ENCODE results near the gene SVIP.

DNA sequence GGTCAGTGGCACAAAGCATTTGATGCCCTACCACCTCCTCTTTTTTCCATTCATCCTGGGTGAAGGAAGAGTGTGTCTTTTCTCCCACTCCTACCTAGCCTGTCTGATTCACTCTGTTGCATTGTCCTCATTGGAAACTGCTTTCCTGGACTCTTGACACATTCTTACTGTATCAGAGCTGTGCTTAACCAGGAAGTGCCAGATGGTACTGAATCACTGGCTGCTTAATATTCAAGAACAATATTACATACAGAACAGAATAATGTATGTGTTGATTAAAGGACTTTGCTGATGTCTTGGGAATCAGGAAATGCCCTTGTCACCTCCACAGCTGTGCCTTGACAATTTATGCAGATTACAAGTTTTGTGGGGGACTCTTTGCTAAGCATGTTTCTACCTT, 44.4 kb downstream of the SVIP start:
- TF ChIP-seq POLR2A (IDR thresholded peaks at IDR 0.05; ENCODE audit: low read depth, low read length) (no peak), TAF1 (IDR thresholded peaks at IDR 0.05; ENCODE audit: borderline replicate concordance, low read depth, low read length) (no peak)
